Left lung (tissue), 10 donors: Measurements from ENCODE around the gene ADGRG3. TPM values are rescaled to one million over a fixed set of nuclear protein-coding genes. Genes with fewer than 3 reads are reported as not detected.

Experiments
- ATAC-seq: fragments of 200-7000 bp; cut with Tn5 transposase; one replicate; pipeline ENCODE4 v1.9.1; 2020; ENCODE audit warnings: moderate library complexity
- DNase-seq, 4 donors: peaks; one replicate each; pipeline ENCODE4 v3.0.0-alpha.2; 2013 to 2020
- H3K27ac ChIP-seq, 2 donors: fragments of 200-600 bp; sonication (generic) in 1 of 2; one replicate each; pipeline versions ENCODE4 v1.5.0 to v1.8.0; 2020 to 2021
- H3K27me3 ChIP-seq, 2 donors: fragments of 200-600 bp; sonication (generic) in 1 of 2; one replicate each; pipeline versions ENCODE4 v1.5.0 to v1.8.0; 2020 to 2021
- H3K36me3 ChIP-seq, 2 donors: fragments of 200-600 bp; sonication (generic) in 1 of 2; one replicate each; pipeline versions ENCODE4 v1.5.0 to v1.8.0; 2020 to 2021
- H3K4me1 ChIP-seq, 2 donors: fragments of 200-600 bp; one replicate each; pipeline ENCODE4 v1.8.0; 2021
- H3K4me3 ChIP-seq, 2 donors: fragments of 200-600 bp; sonication (generic) in 1 of 2; one replicate each; pipeline versions ENCODE4 v1.5.0 to v1.8.0; 2020 to 2021; ENCODE audit warnings: mild to moderate bottlenecking in 1 of 2
- H3K9me3 ChIP-seq, 2 donors: fragments of 200-600 bp; sonication (generic) in 1 of 2; one replicate each; pipeline versions ENCODE4 v1.5.0 to v1.8.0; 2020 to 2021
- intact Hi-C, 2 donors: fragments of 100-400 bp; cut with DNase I; formaldehyde crosslinking; loops; one replicate each; pipeline versions ENCODE4 v1.11.2 to v1.14.2; 2022
- polyA plus RNA-seq, 6 donors: library from polyadenylated mRNA; unstranded; fragments of 120-200 nt; gene quantifications; one replicate each; pipeline ENCODE4 v1.2.1, GENCODE V29; 2013; ENCODE audit not compliant: insufficient read length in 6 of 6
- total RNA-seq, 2 donors: library from RNA; stranded (reverse); fragmentation: NEBNext Ultra II Directional; extraction: Animal tissue kit (Norgen Biotek cat#: 25700); gene quantifications; one replicate each; pipeline ENCODE4 v1.2.1, GENCODE V29; 2021
- TF ChIP-seq, protein P1 (sequence below), 2 donors: fragments of 200-600 bp; sonication (generic) in 1 of 2; IDR thresholded peaks; one replicate each; pipeline versions ENCODE4 v1.5.0 to v1.8.0; 2021; ENCODE audit warnings: antibody characterized with exemption in 2 of 2
- donor health status: DM: no; HTN: yes; CAD: no.
- donor health status: DM: no; HTN: no; CAD: no.

The ADGRG3 gene
- total and polyA plus RNA-seq, 8 donors = 0.70 to 29.8 (median 1.1) TPM

- peak overlapping the region in 1 of 2 donors; percentile 84 for H3K27ac ChIP-seq
- H3K9me3 ChIP-seq = no peaks in the 10 kb centered on the region
- H3K4me3 ChIP-seq = no peak overlapping the region
- peaks cover 0 to 47% of the 10 kb centered on the region in 2 donors for H3K4me1 ChIP-seq
- H3K36me3 ChIP-seq = peaks cover 0 to 13% of the 10 kb centered on the region in 2 donors
- TF ChIP-seq, protein P1, sequence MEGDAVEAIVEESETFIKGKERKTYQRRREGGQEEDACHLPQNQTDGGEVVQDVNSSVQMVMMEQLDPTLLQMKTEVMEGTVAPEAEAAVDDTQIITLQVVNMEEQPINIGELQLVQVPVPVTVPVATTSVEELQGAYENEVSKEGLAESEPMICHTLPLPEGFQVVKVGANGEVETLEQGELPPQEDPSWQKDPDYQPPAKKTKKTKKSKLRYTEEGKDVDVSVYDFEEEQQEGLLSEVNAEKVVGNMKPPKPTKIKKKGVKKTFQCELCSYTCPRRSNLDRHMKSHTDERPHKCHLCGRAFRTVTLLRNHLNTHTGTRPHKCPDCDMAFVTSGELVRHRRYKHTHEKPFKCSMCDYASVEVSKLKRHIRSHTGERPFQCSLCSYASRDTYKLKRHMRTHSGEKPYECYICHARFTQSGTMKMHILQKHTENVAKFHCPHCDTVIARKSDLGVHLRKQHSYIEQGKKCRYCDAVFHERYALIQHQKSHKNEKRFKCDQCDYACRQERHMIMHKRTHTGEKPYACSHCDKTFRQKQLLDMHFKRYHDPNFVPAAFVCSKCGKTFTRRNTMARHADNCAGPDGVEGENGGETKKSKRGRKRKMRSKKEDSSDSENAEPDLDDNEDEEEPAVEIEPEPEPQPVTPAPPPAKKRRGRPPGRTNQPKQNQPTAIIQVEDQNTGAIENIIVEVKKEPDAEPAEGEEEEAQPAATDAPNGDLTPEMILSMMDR (IDR thresholded peaks at IDR 0.05) = no peak
- DNase-seq (no peak), ATAC-seq (no peak)
- peaks cover 0 to 15% of the 10 kb centered on the region in 2 donors for H3K27me3 ChIP-seq
- intact Hi-C loops = no loop called here
Observed at GRCh38 chr16:57686577-57686976, 18.5 kb downstream of the ADGRG3 start.

GRCh38 chr16:57687363-57687929 lies 19.3 kb downstream of the ADGRG3 start:
- intact Hi-C loops = no loop called here
- H3K4me1 ChIP-seq = peaks cover 0 to 50% of the 10 kb centered on the region in 2 donors
- H3K27me3 ChIP-seq = peaks cover 0 to 15% of the 10 kb centered on the region in 2 donors
- TF ChIP-seq, protein P1 (IDR thresholded peaks at IDR 0.05) = no peak
- no peak for ATAC-seq
- H3K36me3 ChIP-seq = peaks cover 0 to 10% of the 10 kb centered on the region in 2 donors
- no peak overlapping the region for H3K4me3 ChIP-seq
- H3K27ac ChIP-seq = peak overlapping the region in 1 of 2 donors; percentile 84
- no peaks in the 10 kb centered on the region for H3K9me3 ChIP-seq
- DNase-seq = no peak

DNA sequence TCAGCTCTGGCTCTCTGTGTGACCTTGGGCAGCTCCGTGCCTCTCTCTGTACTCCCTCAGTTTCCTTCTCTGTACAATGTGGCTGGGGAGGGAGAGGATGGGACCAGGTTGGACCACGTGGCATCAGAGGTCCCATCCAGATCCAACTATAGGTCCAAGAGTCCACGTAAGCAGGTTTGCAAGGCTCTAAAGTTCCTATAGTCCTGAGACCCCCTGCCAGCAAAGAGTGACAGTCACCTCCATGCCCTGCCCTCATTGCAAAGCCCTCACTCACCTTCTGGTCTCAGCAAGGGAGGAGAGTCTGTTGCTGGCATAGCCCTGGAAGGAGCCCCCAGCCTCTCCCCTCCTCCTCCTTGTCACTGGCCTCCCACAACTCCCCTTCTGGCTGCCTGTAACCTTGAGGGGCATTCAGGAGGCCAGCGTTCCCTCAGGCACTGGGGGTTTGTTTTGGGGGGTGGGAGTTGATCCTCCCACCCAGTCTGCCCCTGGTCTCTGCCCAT lies 20.4 kb downstream of the ADGRG3 start:
- Histone ChIP-seq H3K36me3 (peaks cover 0 to 6% of the 10 kb centered on the region in 2 donors), H3K4me1 (peaks cover 0 to 50% of the 10 kb centered on the region in 2 donors), H3K27me3 (peaks cover 0 to 15% of the 10 kb centered on the region in 2 donors), H3K4me3 (no peak overlapping the region), H3K27ac (peak overlapping the region in 1 of 2 donors; percentile 84), H3K9me3 (no peaks in the 10 kb centered on the region)
- intact Hi-C loops = no loop called here
- no peak for DNase-seq
- TF ChIP-seq, protein P1 (IDR thresholded peaks at IDR 0.05) = no peak
- ATAC-seq = no peak

DNA sequence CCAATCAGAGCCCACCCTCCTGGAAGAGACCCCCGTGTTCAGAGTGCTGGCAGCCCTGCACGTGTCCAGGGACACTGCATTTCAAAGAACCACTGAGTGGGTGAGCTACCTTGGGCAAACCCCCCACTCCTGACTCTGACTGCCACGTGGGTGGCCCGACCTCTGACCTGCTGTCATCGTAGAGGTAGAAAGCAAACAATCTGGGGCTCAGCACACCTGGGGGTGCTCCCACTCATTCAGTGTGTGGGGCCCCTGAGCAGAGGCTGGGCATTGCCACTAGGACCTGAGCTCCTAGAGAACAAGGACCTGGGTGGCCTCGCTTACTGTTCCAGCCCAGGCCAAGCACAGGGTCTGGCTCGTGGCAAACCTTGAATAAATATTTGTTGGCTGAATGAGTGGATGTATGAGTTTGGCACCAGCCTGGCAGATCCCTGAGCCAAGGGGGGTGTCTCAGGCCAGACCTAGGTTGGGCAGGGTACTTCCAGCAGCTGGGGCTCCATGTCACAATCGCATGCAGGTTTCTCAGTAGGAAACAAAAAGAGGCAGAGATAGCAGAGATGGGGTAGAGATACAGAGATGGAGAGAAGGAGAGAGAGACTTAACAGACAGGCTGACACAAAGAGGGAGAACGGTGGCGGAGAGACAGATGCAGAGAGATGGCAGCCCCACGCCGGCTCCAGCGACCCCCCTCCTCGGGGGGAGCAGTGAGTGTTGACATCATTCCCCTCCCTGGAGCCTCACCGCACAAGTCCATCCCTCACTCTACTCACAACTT lies 21.1 kb downstream of the ADGRG3 start:
- ATAC-seq (peak; percentile 51), DNase-seq (no peak)
- peaks cover 0 to 6% of the 10 kb centered on the region in 2 donors for H3K36me3 ChIP-seq
- no peak overlapping the region for H3K4me3 ChIP-seq
- TF ChIP-seq, protein P1 (IDR thresholded peaks at IDR 0.05) = no peak
- H3K9me3 ChIP-seq = no peaks in the 10 kb centered on the region
- peaks cover 0 to 50% of the 10 kb centered on the region in 2 donors for H3K4me1 ChIP-seq
- peak overlapping the region in 1 of 2 donors; percentile 84 for H3K27ac ChIP-seq
- intact Hi-C loops = no loop called here
- peaks cover 0 to 15% of the 10 kb centered on the region in 2 donors for H3K27me3 ChIP-seq
